ENCODE data around the gene SLC4A3. TPM values are rescaled to one million over a fixed set of nuclear protein-coding genes. Genes with fewer than 3 reads are reported as not detected.
"Not testable (repeated sequence)": the region's sequence is repeated elsewhere in the genome, so short reads cannot be mapped to it uniquely, and the experiment has no call there.

SLC4A3 gene
- total RNA-seq, 2 donors from 2014 or later, result 0.47 to 0.72 TPM

- Histone ChIP-seq H3K4me1 (no peaks in the 10 kb centered on the region), H3K27me3 (no peaks in the 10 kb centered on the region), H3K9ac (ENCODE audit: low read depth in 2 of 2, low read length in 2 of 2) (no peak overlapping the region), H3K36me3 (no peaks in the 10 kb centered on the region), H3K4me3 (no peak overlapping the region), H3K9me3 (no peaks in the 10 kb centered on the region), H3K27ac (no peak overlapping the region)
- DNase-seq, result no peak
- intact Hi-C loops (cut with DNase I), result no loop called here
- no peak for TF ChIP-seq CTCF (IDR thresholded peaks at IDR 0.05)
Measured at GRCh38 chr2:219650426-219651248, 23.2 kb downstream of the SLC4A3 start.

- H3K27ac ChIP-seq; H3K9ac ChIP-seq (ENCODE audit: low read depth in 2 of 2, low read length in 2 of 2); DNase-seq; H3K4me1 ChIP-seq; H3K9me3 ChIP-seq; H3K27me3 ChIP-seq; H3K36me3 ChIP-seq; intact Hi-C loops (cut with DNase I); H3K4me3 ChIP-seq: not testable (repeated sequence)
Measured at GRCh38 chr2:219651656-219652055, 24.2 kb downstream of the SLC4A3 start.

- DNase-seq, result no peak
- no peak overlapping the region for H3K27ac ChIP-seq
- no peak for TF ChIP-seq CTCF (IDR thresholded peaks at IDR 0.05)
- no peak overlapping the region for H3K9ac ChIP-seq (ENCODE audit: low read depth in 2 of 2, low read length in 2 of 2)
- H3K9me3 ChIP-seq, result no peaks in the 10 kb centered on the region
- H3K27me3 ChIP-seq, result no peaks in the 10 kb centered on the region
- no peaks in the 10 kb centered on the region for H3K36me3 ChIP-seq
- no peak overlapping the region for H3K4me3 ChIP-seq
- intact Hi-C loops (cut with DNase I), result no loop called here
- no peaks in the 10 kb centered on the region for H3K4me1 ChIP-seq
Measured at GRCh38 chr2:219656526-219656925, 29.1 kb downstream of the SLC4A3 start.

- H3K9me3 ChIP-seq, result no peaks in the 10 kb centered on the region
- no peaks in the 10 kb centered on the region for H3K4me1 ChIP-seq
- no peak overlapping the region for H3K4me3 ChIP-seq
- intact Hi-C loops (cut with DNase I), result no loop called here
- H3K27me3 ChIP-seq, result no peaks in the 10 kb centered on the region
- no peak overlapping the region for H3K27ac ChIP-seq
- no peaks in the 10 kb centered on the region for H3K36me3 ChIP-seq
- DNase-seq, result no peak
- no peak for TF ChIP-seq CTCF (IDR thresholded peaks at IDR 0.05)
- no peak overlapping the region for H3K9ac ChIP-seq (ENCODE audit: low read depth in 2 of 2, low read length in 2 of 2)
Measured at GRCh38 chr2:219658196-219658846, 30.9 kb downstream of the SLC4A3 start.

- Histone ChIP-seq H3K9me3 (no peaks in the 10 kb centered on the region), H3K27me3 (no peaks in the 10 kb centered on the region), H3K9ac (ENCODE audit: low read depth in 2 of 2, low read length in 2 of 2) (no peak overlapping the region), H3K27ac (no peak overlapping the region), H3K4me3 (no peak overlapping the region), H3K4me1 (no peaks in the 10 kb centered on the region), H3K36me3 (no peaks in the 10 kb centered on the region)
- intact Hi-C loops (cut with DNase I), result no loop called here
- no peak for DNase-seq
- no peak for TF ChIP-seq CTCF (IDR thresholded peaks at IDR 0.05)
Measured at GRCh38 chr2:219658874-219659273, 31.4 kb downstream of the SLC4A3 start.

Measured in colonic mucosa (tissue), 4 donors.